ENCODE measurements around the gene EP400.
"Not testable (repeated sequence)": the region's sequence is repeated elsewhere in the genome, so short reads cannot be mapped to it uniquely, and the experiment has no call there.

Gene EP400

DNA sequence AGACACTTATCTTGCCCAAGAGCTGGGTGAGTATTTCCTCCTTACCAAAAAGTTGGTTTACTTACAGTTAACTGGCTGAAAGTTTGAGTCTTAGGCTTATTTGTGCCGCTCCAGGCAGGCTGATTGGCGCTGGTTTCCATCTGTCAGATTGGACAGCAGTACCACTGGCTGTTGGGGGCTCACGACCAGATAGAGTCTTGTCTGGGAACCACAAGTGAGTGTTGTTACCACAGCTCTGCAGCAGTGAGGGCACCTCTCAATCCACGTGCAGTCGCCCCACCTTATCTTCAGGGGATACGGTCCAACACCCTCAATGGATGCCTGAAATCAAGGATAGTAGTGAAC is 135.5 kb downstream of the EP400 start:
- no peak for DNase-seq (ENCODE audit: low read depth in 2 of 2)

DNA sequence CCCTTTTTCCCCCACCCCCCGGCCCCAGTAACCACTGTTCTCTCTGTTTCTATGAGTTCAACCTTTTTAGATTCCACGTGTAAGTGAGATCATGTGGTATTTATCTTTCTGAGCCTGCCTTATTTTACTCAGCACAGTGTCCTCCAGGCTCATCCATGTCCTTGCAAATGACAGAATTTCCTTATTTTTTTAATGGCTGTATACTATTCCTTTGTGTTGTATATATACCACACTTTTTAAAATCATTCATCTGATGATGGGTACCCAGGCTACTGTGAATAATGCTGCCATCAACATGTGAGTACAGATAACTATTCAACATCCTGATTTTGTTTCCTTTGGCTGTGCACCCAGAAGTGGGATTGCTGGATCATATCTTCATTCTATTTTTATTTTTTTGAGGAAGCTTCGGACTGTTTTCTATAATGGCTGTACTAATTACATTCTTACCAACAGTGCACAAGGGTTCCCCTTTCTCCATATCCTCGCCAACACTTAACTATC is 139.7 kb downstream of the EP400 start:
- DNase-seq (ENCODE audit: low read depth in 2 of 2): no peak

DNA sequence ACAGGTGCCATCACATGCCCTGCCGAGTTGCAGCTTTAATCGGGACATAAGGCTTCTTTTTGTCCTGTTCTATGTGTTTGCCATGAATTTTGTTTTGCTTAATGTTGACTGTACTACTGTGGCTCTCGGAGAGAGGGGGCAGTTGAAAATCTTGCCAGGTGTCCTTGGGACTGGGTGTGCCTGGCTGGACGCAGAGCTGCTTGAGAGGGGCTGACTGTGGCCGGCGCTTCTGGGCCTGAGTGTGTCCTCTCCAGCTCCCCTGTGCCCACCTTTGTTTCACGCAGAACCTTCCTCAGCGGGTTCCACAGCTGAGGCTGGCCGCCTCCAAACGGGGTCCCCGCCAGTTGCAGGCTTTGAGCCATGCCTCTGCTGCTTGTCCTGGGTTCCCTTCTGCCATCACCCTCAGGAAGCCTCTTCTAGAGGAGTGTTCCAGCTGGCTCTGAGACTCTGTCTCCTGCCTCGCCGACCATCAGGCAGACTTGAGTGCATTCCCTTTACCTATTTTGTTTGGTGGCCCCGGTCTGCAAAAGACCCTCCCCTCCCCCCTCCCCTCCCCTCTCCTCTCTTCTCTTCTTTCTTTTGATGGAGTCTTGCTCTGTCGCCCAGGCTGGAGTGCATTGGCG is 144.6 kb downstream of the EP400 start:
- no peak for DNase-seq (ENCODE audit: low read depth in 2 of 2)

DNA sequence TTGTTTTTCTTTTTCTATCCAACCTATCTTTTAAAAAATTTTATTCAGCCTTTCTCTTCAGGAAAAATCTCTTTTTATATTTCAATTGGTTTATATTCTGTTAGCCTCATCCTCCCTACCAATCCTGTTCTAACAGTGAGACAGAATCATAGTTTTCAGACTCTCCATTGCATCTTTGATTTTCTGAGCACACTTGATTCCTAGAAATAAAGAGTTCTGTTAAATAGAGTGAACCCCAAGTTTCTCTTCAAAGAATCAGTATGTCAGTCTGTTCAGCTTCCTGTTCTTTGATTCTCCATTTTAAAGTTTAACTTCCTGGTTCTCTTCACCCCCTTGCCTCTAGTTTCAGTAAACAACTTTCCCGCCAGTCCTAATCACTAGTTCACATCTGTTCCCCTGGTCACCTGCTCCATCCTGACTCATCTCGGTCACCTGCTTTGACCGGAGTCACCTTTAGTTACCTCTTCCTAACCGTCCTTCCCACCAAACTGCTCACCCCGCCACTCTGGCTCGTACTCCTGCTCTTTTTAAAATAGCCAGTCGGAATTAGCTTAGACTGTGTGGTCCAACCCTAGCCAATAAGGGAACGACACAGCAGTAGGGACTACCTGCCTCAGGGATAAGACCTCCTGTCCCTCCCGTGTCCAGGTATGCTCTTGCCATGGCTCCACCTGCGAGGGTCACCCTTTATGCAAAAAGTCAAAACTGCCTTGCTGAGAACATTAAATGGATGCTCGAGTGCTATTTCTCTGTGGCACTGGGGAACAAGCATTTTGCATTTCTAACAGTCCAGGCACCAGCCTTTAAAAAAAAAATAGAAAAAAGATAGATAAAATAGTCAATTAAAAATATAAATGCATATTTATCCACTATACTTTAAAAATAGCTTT is 146.0 kb downstream of the EP400 start:
- DNase-seq (ENCODE audit: low read depth in 2 of 2): no peak

DNA sequence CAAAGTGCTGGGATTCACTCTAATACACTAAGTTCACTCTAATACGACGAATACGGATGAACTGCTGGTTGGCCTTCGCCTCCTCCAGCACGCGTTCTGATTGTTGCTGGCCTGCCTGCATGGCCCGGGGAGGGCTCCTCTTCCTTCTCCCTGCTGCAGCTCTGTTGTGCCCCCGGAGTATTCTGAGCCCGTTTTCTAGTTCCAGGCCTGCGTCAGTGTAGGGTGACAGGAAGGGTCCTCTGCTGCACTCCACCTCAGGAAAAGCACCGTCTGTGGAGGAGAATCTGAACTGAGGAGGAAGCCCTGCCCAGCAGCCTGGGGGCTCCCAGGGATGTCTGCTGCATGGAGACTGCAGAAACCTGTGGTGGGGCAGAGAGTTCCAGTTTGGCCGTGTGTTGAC is 150.0 kb downstream of the EP400 start:
- no peak for DNase-seq (ENCODE audit: low read depth in 2 of 2)

DNA sequence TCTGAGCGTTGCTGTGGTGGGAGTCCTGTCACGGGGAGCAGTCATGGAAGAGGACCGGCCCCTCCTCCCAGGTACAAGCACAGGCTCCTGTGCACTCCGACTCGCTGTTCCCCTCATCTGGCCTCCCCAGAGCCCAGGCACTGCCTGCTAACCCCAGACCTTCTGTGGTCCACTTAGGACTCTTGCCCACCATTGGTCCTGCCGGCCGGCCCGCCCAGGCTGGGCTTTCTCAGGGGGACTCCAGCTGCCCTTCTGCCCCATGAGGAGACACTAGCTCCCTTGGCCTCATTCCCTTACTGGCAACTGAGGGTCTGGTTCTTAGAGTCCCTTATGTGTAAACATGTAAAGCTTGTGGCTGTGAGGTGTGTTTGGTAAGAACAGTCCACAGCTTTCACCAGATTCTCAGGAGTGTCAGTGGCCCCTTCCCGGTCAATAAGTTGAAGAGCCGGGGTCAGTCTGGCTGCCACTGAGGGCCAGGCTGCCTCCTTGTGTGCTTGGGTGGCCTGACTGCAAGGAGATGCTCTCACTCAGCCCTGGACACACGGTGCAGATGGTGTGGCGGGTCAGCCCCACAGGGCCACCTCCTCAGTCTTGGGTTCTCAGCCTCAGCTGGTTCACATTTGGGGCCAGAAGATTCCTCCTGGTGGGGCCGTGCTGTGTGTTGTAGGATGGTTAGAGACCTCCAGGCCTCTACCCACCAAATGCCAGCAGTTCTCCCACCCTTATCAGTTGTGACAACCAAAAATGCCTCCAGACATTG is 150.7 kb downstream of the EP400 start:
- no peak for DNase-seq (ENCODE audit: low read depth in 2 of 2)

DNA sequence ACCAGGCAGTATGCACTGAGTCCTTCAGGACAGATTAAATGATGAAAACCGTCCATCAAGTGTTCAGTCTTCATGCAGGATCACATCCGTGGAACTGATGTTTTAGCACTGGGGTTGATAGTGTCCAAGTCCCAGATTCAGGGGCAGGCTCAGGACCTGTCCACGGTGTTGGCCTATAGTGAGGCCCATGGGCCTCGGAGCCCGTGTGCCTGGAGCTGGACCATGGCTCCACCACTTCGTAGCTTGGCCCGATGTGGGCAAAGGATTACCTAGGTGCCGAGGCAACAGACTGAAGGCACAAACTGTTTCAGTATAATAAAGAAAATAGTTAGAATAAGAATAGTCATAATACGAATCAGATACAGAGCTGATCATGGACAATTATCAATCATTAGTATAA is 152.6 kb downstream of the EP400 start:
- DNase-seq (ENCODE audit: low read depth in 2 of 2): no peak

DNA sequence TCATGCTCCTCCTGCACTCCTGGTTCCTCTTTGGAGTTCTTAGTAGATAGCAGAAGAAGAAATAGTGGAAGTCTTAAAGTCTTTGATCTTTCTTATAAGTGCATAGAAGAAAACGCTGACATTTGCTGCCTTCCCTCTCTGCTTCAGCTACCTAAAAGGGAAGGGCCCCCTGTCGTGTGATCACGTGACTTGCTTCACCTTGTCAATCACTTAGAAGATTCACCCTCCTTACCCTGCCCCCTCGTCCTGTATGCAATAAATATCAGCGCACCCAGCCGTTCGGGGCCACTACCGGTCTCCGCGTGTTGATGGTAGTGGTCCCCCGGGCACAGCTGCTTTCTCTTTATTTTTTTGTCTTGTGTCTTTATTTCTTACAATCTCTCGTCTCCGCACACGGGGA is 153.3 kb downstream of the EP400 start:
- DNase-seq (ENCODE audit: low read depth in 2 of 2): not testable (repeated sequence)

DNA sequence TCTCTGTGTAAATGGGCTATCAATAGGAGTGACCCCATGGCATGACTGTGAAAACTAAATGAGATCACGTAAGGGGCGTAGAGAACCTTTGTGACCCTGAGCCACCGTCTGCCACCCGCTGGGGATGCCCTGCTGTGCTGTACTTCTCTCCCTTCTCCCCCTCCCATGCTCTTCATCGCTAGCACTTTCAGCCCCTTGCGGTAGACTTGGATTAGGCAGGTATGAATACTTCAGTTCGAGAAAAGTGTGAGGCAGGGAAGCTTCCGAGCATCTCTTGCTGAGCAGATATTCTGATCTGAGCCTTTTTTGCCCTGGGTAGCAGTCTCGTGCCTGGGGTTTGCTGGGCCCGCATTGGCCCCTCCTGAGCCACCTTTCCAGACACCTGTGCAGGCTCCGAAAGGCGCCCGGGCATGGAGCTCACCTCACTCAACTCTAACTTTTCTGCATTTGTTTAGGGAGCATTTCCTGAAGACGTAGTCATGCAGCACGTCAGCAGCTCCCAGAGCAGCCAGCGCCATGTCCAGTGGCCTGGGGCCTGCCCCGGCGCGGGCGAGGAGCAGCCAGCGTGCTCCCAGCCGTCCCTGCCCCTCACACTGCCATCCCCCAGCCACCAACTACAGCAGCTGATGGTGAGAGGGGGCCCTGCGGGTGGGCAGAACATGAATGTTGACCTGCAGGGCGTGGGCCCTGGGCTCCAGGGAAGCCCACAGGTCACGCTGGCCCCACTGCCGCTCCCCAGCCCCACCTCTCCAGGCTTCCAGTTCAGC is 154.0 kb downstream of the EP400 start:
- no peak for DNase-seq (ENCODE audit: low read depth in 2 of 2)

DNA sequence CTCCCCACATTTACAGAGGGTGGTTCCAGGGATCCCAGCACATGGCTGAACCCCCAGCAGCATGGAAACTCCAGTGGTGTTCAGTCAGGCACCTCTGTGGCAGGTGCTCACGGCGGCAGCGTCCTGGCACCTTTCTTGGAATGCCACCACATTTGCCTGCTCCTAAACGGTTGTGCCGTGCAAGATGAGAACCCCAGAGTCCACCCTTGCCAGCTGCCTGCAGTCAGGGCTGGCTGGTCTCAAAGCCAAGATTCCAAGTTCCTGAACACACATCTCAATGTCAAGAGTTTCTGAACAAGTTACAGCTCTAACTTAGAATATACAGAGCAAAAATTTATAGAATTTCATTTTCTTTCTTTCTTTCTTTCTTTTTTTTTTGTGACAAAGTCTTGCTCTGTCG is 155.7 kb downstream of the EP400 start:
- no peak for DNase-seq (ENCODE audit: low read depth in 2 of 2)

DNA sequence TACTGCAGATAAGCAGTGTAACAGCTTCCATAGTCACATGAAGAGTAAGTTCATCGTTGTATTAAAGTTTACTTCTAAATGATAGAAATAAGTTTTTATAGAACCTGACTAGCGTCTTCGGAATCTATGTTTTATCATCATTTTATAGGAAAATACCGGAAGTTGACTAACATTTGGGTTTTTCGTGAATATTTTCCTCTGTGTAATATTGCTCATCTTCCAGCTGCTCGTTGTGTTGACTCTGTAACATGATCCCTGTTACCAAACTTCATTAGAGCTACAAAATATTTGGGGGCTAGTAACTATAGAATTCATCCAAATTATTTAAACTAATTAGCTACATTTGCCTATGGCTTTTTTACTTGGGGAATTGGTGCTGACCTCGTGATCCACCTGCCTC is 157.2 kb downstream of the EP400 start:
- DNase-seq (ENCODE audit: low read depth in 2 of 2): no peak

DNA sequence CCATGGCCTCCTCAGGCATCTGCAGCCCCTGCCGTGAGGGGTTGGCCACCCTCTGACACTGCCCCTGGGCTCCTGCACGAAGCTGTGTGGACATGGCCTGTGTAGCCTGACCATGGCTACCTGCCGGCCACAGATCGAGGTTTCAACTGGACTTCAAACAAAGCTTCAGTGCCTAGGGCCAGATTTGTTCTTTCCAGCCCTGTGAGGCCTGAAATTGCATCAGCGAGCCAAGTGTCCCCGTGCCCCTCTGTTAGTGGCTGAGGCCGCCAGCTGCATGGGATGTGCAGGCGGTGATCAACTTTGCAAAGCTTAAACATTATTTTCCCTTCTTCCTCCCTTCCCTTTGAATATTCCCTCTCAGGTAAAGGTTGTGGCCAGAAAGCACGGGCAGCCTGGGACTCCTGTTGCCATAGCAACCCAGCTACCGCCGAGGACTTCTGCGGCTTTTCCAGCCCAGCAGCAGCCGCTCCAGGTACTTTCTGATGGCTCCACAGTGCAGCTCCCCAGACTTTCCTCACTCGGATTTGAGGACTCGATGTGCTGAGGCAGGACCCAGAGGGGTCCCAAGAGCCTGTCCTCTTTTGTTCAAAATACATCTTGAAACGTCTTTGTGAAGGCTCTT is 158.6 kb downstream of the EP400 start:
- DNase-seq (ENCODE audit: low read depth in 2 of 2): no peak

DNA sequence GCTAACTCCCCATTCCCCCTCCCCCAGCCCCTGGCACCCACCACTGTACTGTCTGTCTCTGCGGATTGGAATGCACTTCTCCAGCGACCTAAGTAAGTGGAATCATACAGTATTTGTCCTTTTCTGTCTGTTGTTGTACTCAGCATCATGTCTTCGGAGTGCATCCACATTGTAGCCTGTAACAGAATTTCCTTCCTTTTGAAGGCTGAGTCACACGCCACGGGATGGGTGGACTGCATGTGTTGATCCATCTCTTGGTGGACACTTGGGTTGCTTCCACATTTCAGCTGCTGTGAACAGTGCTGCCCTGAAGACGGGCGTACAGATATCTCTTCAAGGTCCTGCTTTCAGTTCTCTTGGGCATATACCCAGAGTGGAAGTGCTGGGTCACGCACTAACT is 160.0 kb downstream of the EP400 start:
- no peak for DNase-seq (ENCODE audit: low read depth in 2 of 2)

DNA sequence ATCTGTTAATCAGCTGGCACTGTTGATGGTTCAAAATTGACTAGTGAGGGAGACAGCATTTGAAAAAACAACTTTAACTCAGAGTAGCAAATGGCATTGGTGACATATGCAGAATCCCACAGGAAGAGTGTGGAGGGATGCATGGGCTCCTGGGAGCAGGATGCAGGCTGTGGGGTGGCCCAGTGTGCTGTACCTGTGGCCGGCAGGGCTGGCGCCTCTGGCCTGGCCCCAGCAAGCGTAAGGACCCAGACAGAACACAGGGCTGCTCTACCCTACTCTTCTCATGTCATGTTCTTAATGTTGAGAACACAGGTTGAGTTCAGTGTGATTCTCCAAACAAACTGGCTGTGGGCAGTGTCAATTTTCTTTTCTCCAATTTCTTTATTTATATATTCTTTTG is 160.9 kb downstream of the EP400 start:
- no peak for DNase-seq (ENCODE audit: low read depth in 2 of 2)

DNA sequence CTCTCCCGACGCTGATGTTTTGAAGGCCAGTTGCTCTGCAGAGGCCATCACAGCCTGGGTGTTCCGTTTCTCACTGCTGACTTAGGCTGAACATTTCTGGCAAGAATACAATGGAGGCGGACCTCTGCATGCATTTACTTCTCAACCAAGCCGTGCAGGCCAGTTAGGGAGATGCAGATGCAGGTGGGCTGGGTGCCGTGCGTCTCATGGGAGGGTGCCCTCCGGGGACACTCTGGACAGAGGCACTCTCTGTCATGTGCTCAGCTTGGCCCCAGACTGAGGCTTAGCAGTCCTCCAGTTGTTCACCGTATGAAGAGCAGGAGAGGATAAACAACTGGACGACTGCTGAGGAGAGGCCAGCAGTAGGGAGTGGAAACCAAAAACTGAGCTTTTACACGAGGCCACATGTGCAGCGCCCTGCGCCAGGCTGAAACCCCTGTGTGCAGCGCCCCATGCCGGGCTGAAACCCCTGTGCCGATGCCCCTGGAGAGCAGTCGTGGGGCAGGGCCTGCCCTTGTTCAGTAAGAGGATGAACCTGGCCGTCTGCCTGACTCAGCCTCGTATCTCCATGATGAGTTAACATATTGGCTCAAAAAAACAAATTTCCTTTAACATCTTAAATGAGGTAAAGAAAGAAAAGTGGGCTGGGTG is 162.0 kb downstream of the EP400 start:
- no peak for DNase-seq (ENCODE audit: low read depth in 2 of 2)

DNA sequence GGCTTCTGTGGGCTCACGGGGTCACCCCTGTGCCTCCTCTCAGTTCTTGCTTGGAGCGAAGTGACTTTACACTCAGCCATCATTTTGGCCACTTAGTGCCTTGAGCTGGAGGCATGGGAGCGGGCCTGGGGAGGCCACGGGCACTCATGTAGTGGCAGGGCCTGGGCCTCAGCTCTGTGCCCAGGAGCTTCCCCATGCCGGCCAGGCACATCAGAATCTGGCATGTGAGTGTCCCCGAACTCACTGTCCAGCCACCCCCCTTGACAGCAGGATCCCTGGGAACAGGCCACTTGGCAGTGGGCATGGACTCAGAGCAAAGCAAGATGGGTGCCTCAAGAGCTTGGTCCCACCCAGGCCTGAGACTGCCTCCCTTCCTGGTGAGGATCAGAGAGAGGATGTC is 164.9 kb downstream of the EP400 start:
- no peak for DNase-seq (ENCODE audit: low read depth in 2 of 2)

DNA sequence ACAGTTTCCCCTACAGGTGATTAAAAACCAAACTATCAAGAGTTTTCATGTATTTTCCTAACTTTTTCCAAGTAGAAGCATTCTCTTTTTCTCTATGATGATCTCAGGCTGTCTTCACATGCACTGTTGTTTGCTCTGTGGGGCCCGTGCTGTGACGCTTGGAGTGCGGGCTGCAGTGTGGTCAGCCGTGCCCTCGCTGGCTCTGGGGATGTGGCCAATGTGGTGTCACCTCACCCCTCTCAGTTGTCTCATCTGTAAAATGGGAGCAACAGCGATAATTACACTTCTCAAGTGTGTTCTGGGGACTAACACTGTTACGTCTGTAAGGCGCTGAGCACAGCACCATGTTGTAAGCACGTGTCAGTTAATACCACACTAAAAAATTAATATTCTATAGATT is 165.8 kb downstream of the EP400 start:
- no peak for DNase-seq (ENCODE audit: low read depth in 2 of 2)

DNA sequence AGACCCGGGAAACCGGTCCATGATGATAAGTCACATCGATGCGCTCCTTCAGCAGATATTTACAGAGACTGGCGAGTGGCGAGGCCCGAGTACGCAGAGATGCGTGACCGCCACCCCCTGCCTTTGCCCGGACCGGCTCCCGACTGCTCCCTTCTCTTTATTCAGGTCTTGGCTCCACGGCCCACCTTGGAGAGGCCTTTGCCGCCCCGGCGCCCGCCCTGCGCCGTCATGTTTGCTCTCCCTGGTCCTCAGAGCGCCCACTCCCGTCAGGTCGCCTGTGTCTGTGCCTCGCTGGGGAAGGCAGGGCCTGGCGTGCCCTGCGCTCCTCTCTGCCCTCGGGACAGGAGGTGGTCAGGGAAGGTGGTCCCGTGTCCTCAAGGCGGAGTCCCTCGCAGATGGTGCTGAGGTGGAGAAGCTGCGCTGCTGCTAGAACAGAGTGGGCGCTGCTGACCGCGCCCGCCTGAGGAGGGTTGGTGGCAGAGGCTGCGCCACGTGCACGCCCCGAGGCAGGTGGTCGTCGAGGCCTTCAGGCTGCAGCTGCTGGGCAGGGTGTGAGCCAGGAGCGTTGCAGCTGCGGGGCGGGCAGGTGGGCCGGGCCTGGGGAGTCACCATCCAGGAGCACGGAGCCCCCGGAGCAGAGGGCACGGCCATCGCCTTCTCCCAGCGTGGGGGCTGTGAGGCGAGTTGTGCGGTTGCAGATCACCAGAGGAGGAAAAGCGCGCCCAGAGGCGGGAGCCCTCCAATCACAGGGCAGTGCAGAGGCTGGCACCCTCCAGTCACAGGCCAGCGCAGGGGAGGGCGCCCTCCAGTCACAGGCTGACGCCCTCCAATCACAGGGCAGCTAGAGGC is 167.2 kb downstream of the EP400 start:
- DNase-seq (ENCODE audit: low read depth in 2 of 2): no peak

DNA sequence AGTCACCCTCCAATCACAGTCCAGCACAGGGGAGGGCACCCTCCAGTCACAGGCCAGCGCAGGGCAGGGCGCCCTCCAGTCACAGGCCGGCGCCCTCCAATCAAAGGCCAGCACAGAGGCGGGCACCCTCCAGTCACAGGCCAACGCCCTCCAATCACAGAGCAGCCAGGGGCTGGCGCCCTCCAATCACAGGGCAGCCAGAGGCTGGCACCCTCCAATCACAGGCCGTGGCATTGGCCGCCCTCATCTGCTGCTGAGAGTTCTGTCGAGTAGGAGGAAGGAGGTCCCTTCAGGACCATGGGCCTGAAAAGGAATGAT is 167.8 kb downstream of the EP400 start:
- DNase-seq (ENCODE audit: low read depth in 2 of 2): no peak

DNA sequence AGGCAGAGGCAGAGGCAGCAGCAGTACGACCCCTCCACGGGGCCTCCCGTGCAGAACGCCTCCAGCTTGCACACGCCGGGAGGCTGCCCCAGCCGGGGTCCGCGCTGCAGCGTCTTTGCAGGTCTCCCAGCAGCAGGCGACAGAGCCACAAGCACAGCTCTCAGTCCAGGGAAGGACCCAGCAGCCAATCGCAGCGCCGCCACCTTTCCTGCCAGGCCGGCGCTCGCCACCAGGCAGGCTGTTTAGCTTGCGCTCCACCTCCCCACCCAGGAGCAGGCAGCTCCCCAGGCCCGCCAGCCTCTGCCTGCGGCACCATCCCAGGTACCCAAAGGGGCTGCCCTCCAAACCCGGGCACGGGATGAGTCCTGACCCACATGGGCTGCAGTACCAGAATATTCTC is 169.1 kb downstream of the EP400 start:
- no peak for DNase-seq (ENCODE audit: low read depth in 2 of 2)

All from stimulated activated CD4-positive, alpha-beta T cell treated with anti-CD3 and anti-CD28 coated beads, Interleukin-1b, Interleukin-23, amount 100 ng/mL, for 4 hours (primary cell).